Common myeloid progenitor, CD34-positive (primary cell): ENCODE results near the gene JMJD1C.
"Not testable (repeated sequence)": the region's sequence is repeated elsewhere in the genome, so short reads cannot be mapped to it uniquely, and the experiment has no call there.

Experiments
- CTCF ChIA-PET: fragments of 350-600 bp; sonication (Branson Sonifier 250); formaldehyde crosslinking; loops from one replicate; lab custom pipeline; 2021; ENCODE audit warnings: antibody characterized with exemption; lab: Charles Lee
- POLR2A ChIA-PET: fragments of 350-600 bp; sonication (Branson Sonifier 250); formaldehyde crosslinking; loops from one replicate; lab custom pipeline; 2021; ENCODE audit warnings: antibody characterized with exemption; lab: Charles Lee
- DNase-seq, 3 donors: peaks; one replicate each; pipeline versions ENCODE4 v3.0.0 to v3.0.0-alpha.2; 2013
- H3K27ac ChIP-seq, 2 experiments: 1 replicate in 1 of 2; 2 replicates in 1 of 2; pipeline ENCODE4 v1.7.0; 2013; ENCODE audit warnings: inconsistent platforms in 2 of 2, low read length in 2 of 2, mild to moderate bottlenecking in 2 of 2, low read depth in 1 of 2, moderate library complexity in 1 of 2; ENCODE audit not compliant: severe bottlenecking in 2 of 2, insufficient read depth in 1 of 2, poor library complexity in 1 of 2
- H3K27me3 ChIP-seq, 5 experiments: replicated peaks in 2 of 5; 1 replicate in 3 of 5; 2 replicates in 2 of 5; pipeline versions ENCODE4 v1.6.1 to v1.7.0; 2013; ENCODE audit warnings: low read length in 4 of 5, mild to moderate bottlenecking in 2 of 5, moderate library complexity in 2 of 5, inconsistent platforms in 1 of 5; ENCODE audit not compliant: insufficient read depth in 5 of 5, control insufficient read depth in 4 of 5
- H3K36me3 ChIP-seq, 4 experiments: 1 replicate in 2 of 4; 2 replicates in 2 of 4; pipeline versions ENCODE4 v1.6.1 to v1.7.0; 2013; ENCODE audit warnings: low read length in 3 of 4, control low read depth in 1 of 4, mild to moderate bottlenecking in 1 of 4; ENCODE audit not compliant: control insufficient read depth in 4 of 4, insufficient read depth in 4 of 4
- H3K4me1 ChIP-seq, 4 experiments: 1 replicate in 3 of 4; 2 replicates in 1 of 4; pipeline versions ENCODE4 v1.6.1 to v1.7.1; 2013; ENCODE audit warnings: low read length in 3 of 4, mild to moderate bottlenecking in 3 of 4, control low read depth in 1 of 4, inconsistent platforms in 1 of 4, moderate library complexity in 1 of 4; ENCODE audit not compliant: control insufficient read depth in 4 of 4, insufficient read depth in 4 of 4; ENCODE audit errors: control extremely low read depth in 1 of 4
- H3K4me3 ChIP-seq, 7 experiments: 1 replicate in 4 of 7; 2 replicates in 3 of 7; pipeline versions ENCODE4 v1.5.1 to v1.7.0; 2013; ENCODE audit warnings: mild to moderate bottlenecking in 7 of 7, low read length in 6 of 7, moderate library complexity in 6 of 7, inconsistent platforms in 2 of 7, low read depth in 2 of 7, control low read depth in 1 of 7; ENCODE audit not compliant: insufficient read depth in 4 of 7, control insufficient read depth in 1 of 7; ENCODE audit errors: extremely low read depth in 1 of 7
- H3K9me3 ChIP-seq, 5 experiments: 1 replicate in 4 of 5; 2 replicates in 1 of 5; pipeline versions ENCODE4 v1.6.1 to v1.7.1; 2013; ENCODE audit warnings: low read length in 4 of 5, mild to moderate bottlenecking in 2 of 5, inconsistent platforms in 1 of 5, low read depth in 1 of 5, moderate library complexity in 1 of 5; ENCODE audit not compliant: control insufficient read depth in 4 of 5, insufficient read depth in 2 of 5; ENCODE audit errors: control extremely low read depth in 1 of 5
- WGBS: methylation state at CpG from one replicate; pipeline ENCODE4 v1.1.5; 2013; ENCODE audit not compliant: insufficient coverage; 5-methylcytosine and 5-hydroxymethylcytosine counted together

JMJD1C gene

DNA sequence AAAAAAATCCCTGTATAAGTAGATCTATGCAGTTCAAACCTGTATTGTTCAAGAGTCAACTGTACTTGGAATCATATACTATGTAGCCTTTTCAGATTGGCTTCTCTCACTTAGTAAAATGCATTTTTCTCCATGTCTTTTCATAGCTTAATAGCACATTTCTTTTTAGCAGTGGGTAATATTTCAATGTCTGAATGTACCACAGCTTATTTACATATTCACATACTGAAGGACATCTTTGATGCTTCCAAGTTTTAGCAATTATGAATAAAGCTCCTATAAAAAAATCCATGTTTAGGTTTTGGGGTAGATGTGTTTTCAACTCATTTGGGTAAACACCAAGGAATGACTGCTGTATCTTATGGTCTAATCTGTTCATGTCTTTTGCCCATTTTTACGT lies 177.6 kb downstream of the JMJD1C start:
- Histone ChIP-seq H3K36me3 (peaks cover 0 to 3% (median 0%) of the 10 kb centered on the region in 4 experiments), H3K27ac (no peak overlapping the region), H3K27me3 (no peaks in the 10 kb centered on the region), H3K9me3 (no peaks in the 10 kb centered on the region), H3K4me3 (no peak overlapping the region), H3K4me1 (no peaks in the 10 kb centered on the region)
- POLR2A ChIA-PET, result no interaction called here
- CTCF ChIA-PET, result no interaction called here
- WGBS, result no CpG with 5 or more reads among the region's 1 CpG
- no peak for DNase-seq

DNA sequence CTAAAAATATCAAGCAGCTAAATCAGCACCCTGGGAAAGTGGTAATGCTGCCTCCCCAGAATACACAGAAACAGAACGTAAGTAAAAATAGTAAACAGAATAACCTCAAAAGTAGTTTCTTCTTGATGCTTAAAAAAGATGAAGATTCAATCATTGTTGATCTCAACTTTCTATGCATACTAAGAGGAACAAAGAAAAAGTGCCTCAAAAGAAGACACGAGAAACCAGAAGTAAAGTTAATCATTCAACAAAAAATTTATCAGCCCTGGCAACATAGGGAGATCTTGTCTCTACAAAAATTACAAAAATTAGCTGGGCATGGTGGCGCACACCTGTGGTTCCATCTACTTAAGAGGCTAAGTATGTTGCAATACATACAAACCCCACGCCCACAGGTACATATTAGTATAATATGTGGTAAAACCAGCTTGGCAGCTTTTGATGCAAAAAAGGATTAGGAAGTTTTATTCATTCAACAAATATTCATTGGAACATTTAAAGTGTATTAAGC lies 179.0 kb downstream of the JMJD1C start:
- POLR2A ChIA-PET, result interaction anchor here (0.7 kb wide), 1 partner anchor 18 kb away, joined by 3 read pairs; no protein-coding TSS in a partner anchor
- no peak overlapping the region for H3K4me3 ChIP-seq
- no peak for DNase-seq
- H3K9me3 ChIP-seq, result no peaks in the 10 kb centered on the region
- WGBS, result no CpG with 5 or more reads among the region's 4 CpGs
- H3K27ac ChIP-seq, result no peak overlapping the region
- H3K27me3 ChIP-seq, result no peaks in the 10 kb centered on the region
- peaks cover 0 to 3% (median 0%) of the 10 kb centered on the region in 4 experiments for H3K36me3 ChIP-seq
- CTCF ChIA-PET, result interaction anchor here (0.7 kb wide), 1 partner anchor 53 kb away, joined by 3 read pairs; no protein-coding TSS in a partner anchor
- H3K4me1 ChIP-seq, result no peaks in the 10 kb centered on the region

- POLR2A ChIA-PET, result no interaction called here
- CTCF ChIA-PET, result interaction anchor here (0.8 to 1.1 kb wide), 2 partner anchors 17 to 35 kb away, joined by 3 read pairs; no protein-coding TSS in a partner anchor
These were observed 179.4 kb downstream of the JMJD1C start for GRCh38 chr10:63286340-63286739.

GRCh38 chr10:63283901-63284300 lies 181.9 kb downstream of the JMJD1C start:
- not testable (repeated sequence) for H3K36me3 ChIP-seq, H3K27ac ChIP-seq, H3K4me1 ChIP-seq, H3K27me3 ChIP-seq, H3K9me3 ChIP-seq, H3K4me3 ChIP-seq, DNase-seq
- no CpG with 5 or more reads among the region's 6 CpGs for WGBS
- POLR2A ChIA-PET, result interaction anchor here (0.6 kb wide), 1 partner anchor 37 kb away, joined by 5 read pairs; no protein-coding TSS in a partner anchor
- CTCF ChIA-PET, result interaction anchor here (1.2 kb wide), 1 partner anchor 11 kb away, joined by 3 read pairs; no protein-coding TSS in a partner anchor

More at GRCh38 chr10:63286340-63286739, 179.4 kb downstream of the JMJD1C start:
- no peak overlapping the region for H3K27ac ChIP-seq
- WGBS, result 100% methylated on average over 4 of the region's 5 CpGs
- no peaks in the 10 kb centered on the region for H3K27me3 ChIP-seq
- H3K4me3 ChIP-seq, result no peak overlapping the region
- H3K4me1 ChIP-seq, result no peaks in the 10 kb centered on the region
- no peaks in the 10 kb centered on the region for H3K9me3 ChIP-seq
- peaks cover 0 to 3% (median 0%) of the 10 kb centered on the region in 4 experiments for H3K36me3 ChIP-seq
- DNase-seq, result no peak

- Histone ChIP-seq H3K4me1 (no peaks in the 10 kb centered on the region), H3K36me3 (peaks cover 0 to 3% (median 0%) of the 10 kb centered on the region in 4 experiments), H3K9me3 (no peaks in the 10 kb centered on the region), H3K4me3 (no peak overlapping the region), H3K27me3 (no peaks in the 10 kb centered on the region), H3K27ac (no peak overlapping the region)
- POLR2A ChIA-PET, result interaction anchor here (0.6 kb wide), 1 partner anchor 38 kb away, joined by 5 read pairs; no protein-coding TSS in a partner anchor
- CTCF ChIA-PET, result no interaction called here
- 100% methylated on average over 2 of the region's 2 CpGs for WGBS
- DNase-seq, result no peak
These were observed 182.7 kb downstream of the JMJD1C start for GRCh38 chr10:63283093-63283492.

GRCh38 chr10:63281967-63282366 lies 183.8 kb downstream of the JMJD1C start:
- no peaks in the 10 kb centered on the region for H3K27me3 ChIP-seq
- no peak for DNase-seq
- H3K4me3 ChIP-seq, result no peak overlapping the region
- no peaks in the 10 kb centered on the region for H3K4me1 ChIP-seq
- H3K9me3 ChIP-seq, result no peaks in the 10 kb centered on the region
- WGBS, result 100% methylated on average over 2 of the region's 3 CpGs
- H3K27ac ChIP-seq, result no peak overlapping the region
- CTCF ChIA-PET, result no interaction called here
- H3K36me3 ChIP-seq, result peaks cover 0 to 3% (median 0%) of the 10 kb centered on the region in 4 experiments
- POLR2A ChIA-PET, result no interaction called here

DNA sequence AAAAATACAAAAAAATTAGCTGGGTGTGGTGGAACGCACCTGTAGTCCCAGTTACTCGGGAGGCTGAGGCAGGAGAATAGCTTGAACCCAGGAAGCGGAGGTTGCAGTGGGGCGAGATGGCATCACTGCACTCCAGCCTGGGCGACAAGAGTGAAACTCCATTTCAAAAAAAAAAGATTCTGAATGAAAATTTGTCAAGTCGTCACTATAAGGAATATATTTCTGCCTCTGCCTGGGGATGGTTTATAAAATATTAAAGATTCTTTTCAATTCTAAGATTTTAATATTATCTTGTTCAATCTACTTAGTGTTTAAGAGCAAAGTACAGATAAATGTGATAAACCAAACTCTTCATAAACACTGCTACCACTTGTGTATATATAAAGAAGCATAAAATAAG lies 185.4 kb downstream of the JMJD1C start:
- Histone ChIP-seq H3K36me3 (peaks cover 0 to 3% (median 0%) of the 10 kb centered on the region in 4 experiments), H3K9me3 (no peaks in the 10 kb centered on the region), H3K4me1 (no peaks in the 10 kb centered on the region), H3K27me3 (no peaks in the 10 kb centered on the region), H3K27ac (no peak overlapping the region), H3K4me3 (no peak overlapping the region)
- DNase-seq, result no peak
- ChIA-PET CTCF (no interaction called here), POLR2A (interaction anchor here (0.6 to 0.7 kb wide), 2 partner anchors 10 to 28 kb away, joined by 3 to 5 read pairs; no protein-coding TSS in a partner anchor)
- 98% methylated on average over 4 of the region's 6 CpGs for WGBS
